Panc1 (cell line): ENCODE data around the gene ISLR. TPM values are rescaled to one million over a fixed set of nuclear protein-coding genes. Genes with fewer than 3 reads are reported as not detected.

Experiments
- ATAC-seq: fragments of 200-7000 bp; cut with Tn5 transposase; 2 replicates; pipeline ENCODE4 v1.9.1; 2020; ENCODE audit warnings: mild to moderate bottlenecking, moderate library complexity
- BruUV-seq: library from RNA; stranded (reverse); fragments of 400-500 nt; replicated peaks from 2 replicates; lab custom pipeline; 2021; lab: Mats Ljungman, UMichigan
- CTCF ChIA-PET: fragments of 300-600 bp; sonication (Branson Sonifier 250); formaldehyde crosslinking; loops from one replicate; lab custom pipeline; 2022; ENCODE audit warnings: antibody characterized with exemption; lab: Charles Lee
- POLR2A ChIA-PET: fragments of 300-600 bp; sonication (Branson Sonifier 250); formaldehyde crosslinking; loops from one replicate; lab custom pipeline; 2022; ENCODE audit warnings: antibody characterized with exemption; lab: Charles Lee
- DNase-seq: peaks from one replicate; pipeline ENCODE4 v3.0.0-alpha.2; 2010; ENCODE audit warnings: low read depth, low spot score
- H3K27ac ChIP-seq: 2 replicates; pipeline ENCODE4 v1.5.1; 2011; ENCODE audit warnings: mild to moderate bottlenecking, low read length, inconsistent platforms
- H3K27me3 ChIP-seq: fragments of 200-500 bp; sonication (Bioruptor generic); 2 replicates; pipeline ENCODE4 v1.6.0; 2014; ENCODE audit warnings: low read length, inconsistent platforms; ENCODE audit not compliant: control insufficient read depth, insufficient read depth
- H3K36me3 ChIP-seq: fragments of 200-500 bp; sonication (Bioruptor generic); 2 replicates; pipeline ENCODE4 v1.5.1; 2014; ENCODE audit warnings: inconsistent platforms, mild to moderate bottlenecking, low read length, moderate library complexity; ENCODE audit not compliant: control insufficient read depth, insufficient read depth
- H3K4me1 ChIP-seq: 2 replicates; pipeline ENCODE4 v1.5.1; 2011; ENCODE audit warnings: inconsistent platforms, mild to moderate bottlenecking, low read length, moderate library complexity; ENCODE audit not compliant: control insufficient read depth, insufficient read depth
- H3K4me3 ChIP-seq, 2 experiments: 2 replicates each; pipeline ENCODE4 v1.5.1; 2011 to 2012; ENCODE audit warnings: low read depth in 2 of 2, low read length in 2 of 2, mild to moderate bottlenecking in 2 of 2, inconsistent platforms in 1 of 2, moderate library complexity in 1 of 2
- H3K9me3 ChIP-seq: fragments of 200-500 bp; sonication (Bioruptor generic); 2 replicates; pipeline ENCODE4 v1.5.1; 2014; ENCODE audit warnings: low read depth, mild to moderate bottlenecking, inconsistent platforms, low read length, moderate library complexity; ENCODE audit not compliant: control insufficient read depth, insufficient read depth
- CTCF ChIP-seq: fragments of 450-650 bp; IDR thresholded peaks from 2 replicates; pipeline ENCODE4 v1.5.1; 2017; ENCODE audit warnings: mild to moderate bottlenecking
- POLR2AphosphoS5 ChIP-seq: IDR thresholded peaks from 2 replicates; pipeline ENCODE4 v1.6.1; 2012; ENCODE audit warnings: mild to moderate bottlenecking, low read depth, low read length, moderate library complexity
- REST ChIP-seq, 2 experiments: IDR thresholded peaks; 2 replicates each; pipeline ENCODE4 v1.6.1; 2011 to 2012; ENCODE audit warnings: low read depth in 2 of 2, control low read depth in 1 of 2, low read length in 1 of 2, mild to moderate bottlenecking in 1 of 2, moderate library complexity in 1 of 2; ENCODE audit not compliant: insufficient read depth in 1 of 2
- SIN3A ChIP-seq: IDR thresholded peaks from 2 replicates; pipeline ENCODE4 v1.6.1; 2012; ENCODE audit warnings: low read depth, mild to moderate bottlenecking, low read length, moderate library complexity, borderline replicate concordance; ENCODE audit not compliant: insufficient read depth
- TCF7L2 ChIP-seq: IDR thresholded peaks from 2 replicates; pipeline ENCODE4 v1.6.1; 2011; ENCODE audit warnings: mild to moderate bottlenecking, low read depth, low read length, inconsistent platforms
- in situ Hi-C: cut with HindIII; loops from 2 replicates; pipeline ENCODE4 v1.10.0; 2016; ENCODE audit warnings: low sequenced_read_pairs, low pct_unique_long_range_greater_than_20kb
- intact Hi-C: fragments of 100-400 bp; cut with micrococcal nuclease; formaldehyde crosslinking; loops from one replicate; pipeline ENCODE4 v1.10.0; 2022; ENCODE audit not compliant: unreplicated experiment
- total RNA-seq: library from RNA; stranded (reverse); gene quantifications from one replicate; pipeline ENCODE4 v1.2.1, GENCODE V29; 2021; ENCODE audit not compliant: unreplicated experiment

The ISLR gene
- total RNA-seq, 1 experiment from 2014 or later, result 0.28 TPM

- intact Hi-C loops, result no loop called here
Observed at GRCh38 chr15:74174958-74175253, 1.4 kb downstream of the ISLR start.

GRCh38 chr15:74175271-74176191 lies 2.0 kb downstream of the ISLR start:
- no peaks in the 10 kb centered on the region for H3K27me3 ChIP-seq
- H3K27ac ChIP-seq, result no peak overlapping the region
- TF ChIP-seq TCF7L2, result no peak
- TF ChIP-seq SIN3A, result no peak
- H3K4me1 ChIP-seq, result peaks cover 13% of the 10 kb centered on the region
- CTCF ChIA-PET, result interaction anchor here (0.9 kb wide), 1 partner anchor 132 kb away, joined by 3 read pairs; no protein-coding TSS in a partner anchor
- POLR2A ChIA-PET, result no interaction called here
- H3K4me3 ChIP-seq, result no peak overlapping the region
- no peaks in the 10 kb centered on the region for H3K36me3 ChIP-seq
- ATAC-seq, result no peak
- in situ Hi-C loops (no loop called here), intact Hi-C loops (no loop called here)
- no TSS peak for BruUV-seq
- DNase-seq, result no peak
- no peaks in the 10 kb centered on the region for H3K9me3 ChIP-seq

More at GRCh38 chr15:74174958-74175253, 1.4 kb downstream of the ISLR start:
- ATAC-seq, result no peak
- H3K36me3 ChIP-seq, result no peaks in the 10 kb centered on the region
- CTCF ChIA-PET, result interaction anchor here (0.9 kb wide), 1 partner anchor 133 kb away, joined by 3 read pairs; no protein-coding TSS in a partner anchor
- H3K4me1 ChIP-seq, result peaks cover 9% of the 10 kb centered on the region
- H3K27ac ChIP-seq, result no peak overlapping the region
- in situ Hi-C loops, result no loop called here
- H3K4me3 ChIP-seq, result no peak overlapping the region
- H3K9me3 ChIP-seq, result no peaks in the 10 kb centered on the region
- BruUV-seq, result no TSS peak
- POLR2A ChIA-PET, result no interaction called here
- no peak for DNase-seq
- TF ChIP-seq POLR2AphosphoS5, result no peak
- H3K27me3 ChIP-seq, result no peaks in the 10 kb centered on the region

GRCh38 chr15:74176262-74177214 lies 3.0 kb downstream of the ISLR start:
- DNase-seq (no peak), ATAC-seq (no peak)
- in situ Hi-C loops (no loop called here), intact Hi-C loops (no loop called here)
- Histone ChIP-seq H3K27me3 (no peaks in the 10 kb centered on the region), H3K36me3 (no peaks in the 10 kb centered on the region), H3K4me3 (no peak overlapping the region), H3K27ac (no peak overlapping the region), H3K9me3 (no peaks in the 10 kb centered on the region), H3K4me1 (peaks cover 13% of the 10 kb centered on the region)
- ChIA-PET CTCF (interaction anchor here (0.8 kb wide), 1 partner anchor 144 kb away, joined by 3 read pairs; no protein-coding TSS in a partner anchor), POLR2A (no interaction called here)
- TF ChIP-seq REST (IDR thresholded peaks at IDR 0.05; ENCODE audit: insufficient read depth in 1 of 2, low read depth in 2 of 2, low read length in 1 of 2), result no peak
- TF ChIP-seq POLR2AphosphoS5, result no peak
- no peak for TF ChIP-seq CTCF
- no peak for TF ChIP-seq SIN3A
- BruUV-seq, result no TSS peak
